Mesothelial cell of epicardium (in vitro differentiated cells): ENCODE data around the gene DPH7. TPM values are rescaled to one million over a fixed set of nuclear protein-coding genes. Genes with fewer than 3 reads are reported as not detected.
"Not testable (repeated sequence)": the region's sequence is repeated elsewhere in the genome, so short reads cannot be mapped to it uniquely, and the experiment has no call there.

Experiments
- DNase-seq, 2 experiments: peaks; one replicate each; pipeline ENCODE4 v3.0.0; 2021; ENCODE audit warnings: low spot score in 2 of 2; ENCODE audit not compliant: unreplicated experiment in 2 of 2
- H3K27ac Mint-ChIP-seq: 2 replicates; pipeline ENCODE4 v1.8.0; 2021; ENCODE audit warnings: mixed read lengths
- H3K27me3 Mint-ChIP-seq: 2 replicates; pipeline ENCODE4 v1.8.0; 2021; ENCODE audit warnings: low read depth, mixed read lengths
- H3K36me3 Mint-ChIP-seq: 2 replicates; pipeline ENCODE4 v1.8.0; 2021; ENCODE audit warnings: mixed read lengths
- H3K4me1 Mint-ChIP-seq: 2 replicates; pipeline ENCODE4 v1.8.0; 2021; ENCODE audit warnings: mixed read lengths
- H3K4me3 Mint-ChIP-seq: 2 replicates; pipeline ENCODE4 v1.8.0; 2021; ENCODE audit warnings: mild to moderate bottlenecking, moderate library complexity, mixed read lengths
- H3K9me3 Mint-ChIP-seq: 2 replicates; pipeline ENCODE4 v1.8.0; 2021; ENCODE audit warnings: mixed read lengths
- CTCF ChIP-seq: fragments of 200-600 bp; sonication (generic); IDR thresholded peaks from one replicate; pipeline ENCODE4 v1.5.0; 2021; ENCODE audit warnings: antibody characterized with exemption; ENCODE audit not compliant: unreplicated experiment
- total RNA-seq: library from RNA; stranded (reverse); gene quantifications from 3 replicates; pipeline ENCODE4 v1.2.1, GENCODE V29; 2021

DPH7 gene
- total RNA-seq, 1 donor from 2014 or later: 59.4 TPM

- Mint-ChIP-seq H3K9me3 (peaks cover 5% of the 10 kb centered on the region), H3K36me3 (peaks cover 45% of the 10 kb centered on the region), H3K27ac (no peak overlapping the region), H3K4me1 (no peaks in the 10 kb centered on the region), H3K4me3 (no peak overlapping the region), H3K27me3 (no peaks in the 10 kb centered on the region)
- TF ChIP-seq CTCF: no peak
- no peak for DNase-seq
Observed at GRCh38 chr9:137558127-137558526, 20.6 kb downstream of the DPH7 start.

GRCh38 chr9:137556069-137556838 lies 22.5 kb downstream of the DPH7 start:
- TF ChIP-seq CTCF: no peak
- Mint-ChIP-seq H3K27me3 (no peaks in the 10 kb centered on the region), H3K4me1 (peaks cover 5% of the 10 kb centered on the region), H3K4me3 (no peak overlapping the region), H3K27ac (no peak overlapping the region), H3K9me3 (peaks cover 5% of the 10 kb centered on the region), H3K36me3 (peaks cover 34% of the 10 kb centered on the region)
- no peak for DNase-seq

- Mint-ChIP-seq H3K9me3 (peaks cover 5% of the 10 kb centered on the region), H3K27ac (no peak overlapping the region), H3K4me1 (peaks cover 6% of the 10 kb centered on the region), H3K27me3 (no peaks in the 10 kb centered on the region), H3K4me3 (no peak overlapping the region), H3K36me3 (peaks cover 30% of the 10 kb centered on the region)
- no peak for TF ChIP-seq CTCF
- no peak for DNase-seq
Observed at GRCh38 chr9:137555179-137555578, 23.5 kb downstream of the DPH7 start.

- no peak for TF ChIP-seq CTCF
- H3K4me3 Mint-ChIP-seq: no peak overlapping the region
- H3K27ac Mint-ChIP-seq: no peak overlapping the region
- no peaks in the 10 kb centered on the region for H3K27me3 Mint-ChIP-seq
- no peak for DNase-seq
- peaks cover 12% of the 10 kb centered on the region for H3K4me1 Mint-ChIP-seq
- peaks cover 22% of the 10 kb centered on the region for H3K36me3 Mint-ChIP-seq
- H3K9me3 Mint-ChIP-seq: no peaks in the 10 kb centered on the region
Observed at GRCh38 chr9:137554349-137554748, 24.4 kb downstream of the DPH7 start.

- not testable (repeated sequence) for H3K27me3 Mint-ChIP-seq, H3K9me3 Mint-ChIP-seq, DNase-seq, H3K27ac Mint-ChIP-seq
- Mint-ChIP-seq H3K4me1 (peaks cover 12% of the 10 kb centered on the region), H3K4me3 (peak overlapping the region; percentile 45), H3K36me3 (peaks cover 22% of the 10 kb centered on the region)
Observed at GRCh38 chr9:137553654-137554053, 25.1 kb downstream of the DPH7 start.

- peaks cover 18% of the 10 kb centered on the region for H3K36me3 Mint-ChIP-seq
- no peaks in the 10 kb centered on the region for H3K27me3 Mint-ChIP-seq
- no peaks in the 10 kb centered on the region for H3K9me3 Mint-ChIP-seq
- peak overlapping the region; percentile 82 for H3K27ac Mint-ChIP-seq
- TF ChIP-seq CTCF: no peak
- peaks cover 12% of the 10 kb centered on the region for H3K4me1 Mint-ChIP-seq
- H3K4me3 Mint-ChIP-seq: peak overlapping the region; percentile 74
- peak in 1 of 2 experiments; percentile 43 for DNase-seq
Observed at GRCh38 chr9:137552022-137552768, 26.5 kb downstream of the DPH7 start.
